OCI-LY7 (cell line): Measurements from ENCODE around the gene BIRC2.

Experiments
- CTCF ChIP-seq: fragments of 200-600 bp; sonication (generic); conservative IDR thresholded peaks from 2 replicates; pipeline ENCODE4 v1.5.1; 2014; ENCODE audit warnings: mild to moderate bottlenecking, antibody characterized with exemption, low read length, moderate library complexity, mixed read lengths
- EZH2phosphoT487 ChIP-seq: fragments of 200-600 bp; sonication (generic); IDR thresholded peaks from 2 replicates; pipeline ENCODE4 v1.6.1; 2018; ENCODE audit warnings: low read depth, borderline replicate concordance, mild to moderate bottlenecking, mixed run types, antibody characterized with exemption, low read length, moderate library complexity, mixed read lengths

- peak; percentile 61 for TF ChIP-seq CTCF
- TF ChIP-seq EZH2phosphoT487, result no peak
These were observed 37.1 kb upstream of the BIRC2 start for GRCh38 chr11:102309621-102310541.
